Ishikawa (cell line): ENCODE measurements around the gene RRAD.

Experiments used
- CEBPB ChIP-seq: IDR thresholded peaks from 2 replicates; pipeline ENCODE4 v1.6.1; 2012
- CREB1 ChIP-seq: IDR thresholded peaks from 2 replicates; pipeline ENCODE4 v1.6.1; 2012; ENCODE audit warnings: low read depth
- EGR1 ChIP-seq: IDR thresholded peaks from 2 replicates; pipeline ENCODE4 v1.6.1; 2012
- EP300 ChIP-seq: IDR thresholded peaks from 2 replicates; pipeline ENCODE4 v1.6.1; 2012; ENCODE audit warnings: borderline replicate concordance
- FOXM1 ChIP-seq: IDR thresholded peaks from 2 replicates; pipeline ENCODE4 v1.6.1; 2012; ENCODE audit warnings: low read depth, borderline replicate concordance
- MAX ChIP-seq: IDR thresholded peaks from 2 replicates; pipeline ENCODE4 v1.6.1; 2012
- NFIC ChIP-seq: IDR thresholded peaks from 2 replicates; pipeline ENCODE4 v1.6.1; 2012
- RAD21 ChIP-seq: IDR thresholded peaks from 2 replicates; pipeline ENCODE4 v1.6.1; 2012; ENCODE audit warnings: low read depth
- REST ChIP-seq: IDR thresholded peaks from 2 replicates; pipeline ENCODE4 v1.6.1; 2012; ENCODE audit warnings: low read depth, mild to moderate bottlenecking
- TAF1 ChIP-seq: IDR thresholded peaks from 2 replicates; pipeline ENCODE4 v1.6.1; 2012; ENCODE audit warnings: low read depth, mild to moderate bottlenecking
- TCF12 ChIP-seq: IDR thresholded peaks from 2 replicates; pipeline ENCODE4 v1.6.1; 2012; ENCODE audit warnings: low read depth
- TEAD4 ChIP-seq: IDR thresholded peaks from 2 replicates; pipeline ENCODE4 v1.6.1; 2012
- USF1 ChIP-seq: IDR thresholded peaks from 2 replicates; pipeline ENCODE4 v1.6.1; 2012
- YY1 ChIP-seq: IDR thresholded peaks from 2 replicates; pipeline ENCODE4 v1.6.1; 2012; ENCODE audit warnings: low read depth
- ZBTB7A ChIP-seq: IDR thresholded peaks from 2 replicates; pipeline ENCODE4 v1.6.1; 2012; ENCODE audit warnings: low read depth

RRAD gene

GRCh38 chr16:66904428-66904845, 20.9 kb downstream of the RRAD start:
- TF ChIP-seq RAD21 (no peak), MAX (no peak), YY1 (no peak), TAF1 (no peak), EGR1 (no peak), ZBTB7A (no peak), CREB1 (no peak), EP300 (no peak), USF1 (no peak), TCF12 (no peak), FOXM1 (no peak), CEBPB (no peak), REST (no peak)

- TF ChIP-seq REST (no peak), MAX (no peak), TAF1 (no peak), FOXM1 (no peak), YY1 (no peak), CEBPB (no peak), RAD21 (no peak), ZBTB7A (no peak), EGR1 (no peak), CREB1 (no peak), EP300 (no peak)
These were observed 21.5 kb downstream of the RRAD start for GRCh38 chr16:66903544-66904427.

GRCh38 chr16:66902648-66903543, 22.4 kb downstream of the RRAD start:
- no peak for TF ChIP-seq CREB1
- no peak for TF ChIP-seq REST
- TF ChIP-seq TEAD4 = no peak
- TF ChIP-seq NFIC = no peak
- TF ChIP-seq TAF1 = no peak
- no peak for TF ChIP-seq RAD21
- TF ChIP-seq CEBPB = no peak
- no peak for TF ChIP-seq ZBTB7A
- TF ChIP-seq MAX = no peak
- TF ChIP-seq TCF12 = no peak
- no peak for TF ChIP-seq EGR1
- no peak for TF ChIP-seq EP300
- no peak for TF ChIP-seq FOXM1
- no peak for TF ChIP-seq YY1
- no peak for TF ChIP-seq USF1
